ENCODE data around the gene ADARB1. TPM values are rescaled to one million over a fixed set of nuclear protein-coding genes. Genes with fewer than 3 reads are reported as not detected.

ADARB1 gene
- total RNA-seq, 1 experiment from 2014 or later: 12.1 TPM

DNA sequence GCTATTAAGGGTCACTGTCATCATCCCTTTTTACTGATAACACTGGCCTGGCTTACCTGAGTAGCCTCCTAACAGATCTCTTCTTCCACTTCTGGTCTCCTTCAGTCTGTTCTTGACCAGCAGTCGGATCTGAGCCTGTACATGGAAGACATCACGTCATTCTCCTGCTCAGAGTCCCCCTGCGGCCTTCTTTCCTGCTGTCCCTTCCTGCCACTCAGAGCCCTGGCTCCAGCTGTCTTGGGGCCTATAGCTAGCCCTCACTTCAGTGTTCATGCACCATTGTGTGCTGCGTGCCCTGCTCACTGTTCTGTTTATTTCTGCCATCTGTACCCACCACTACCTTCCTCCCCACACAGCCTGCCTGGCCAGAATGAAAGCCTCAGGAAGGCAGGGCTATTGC is 8.4 kb downstream of the ADARB1 start:
- no peak overlapping the region for H2AFZ ChIP-seq
- no peaks in the 10 kb centered on the region for H3K4me1 ChIP-seq (replicated peaks; ENCODE audit: insufficient read depth)
- H3K4me3 ChIP-seq: no peak overlapping the region
- intact Hi-C loops (cut with micrococcal nuclease; ENCODE audit: unreplicated experiment): no loop called here
- no peaks in the 10 kb centered on the region for H4K20me1 ChIP-seq (ENCODE audit: insufficient read depth)
- H3K27ac ChIP-seq: no peak overlapping the region
- no TSS peak for BruUV-seq (replicated peaks)
- H3K27me3 ChIP-seq (ENCODE audit: insufficient read depth, low read depth): no peaks in the 10 kb centered on the region
- TF ChIP-seq, protein P1, sequence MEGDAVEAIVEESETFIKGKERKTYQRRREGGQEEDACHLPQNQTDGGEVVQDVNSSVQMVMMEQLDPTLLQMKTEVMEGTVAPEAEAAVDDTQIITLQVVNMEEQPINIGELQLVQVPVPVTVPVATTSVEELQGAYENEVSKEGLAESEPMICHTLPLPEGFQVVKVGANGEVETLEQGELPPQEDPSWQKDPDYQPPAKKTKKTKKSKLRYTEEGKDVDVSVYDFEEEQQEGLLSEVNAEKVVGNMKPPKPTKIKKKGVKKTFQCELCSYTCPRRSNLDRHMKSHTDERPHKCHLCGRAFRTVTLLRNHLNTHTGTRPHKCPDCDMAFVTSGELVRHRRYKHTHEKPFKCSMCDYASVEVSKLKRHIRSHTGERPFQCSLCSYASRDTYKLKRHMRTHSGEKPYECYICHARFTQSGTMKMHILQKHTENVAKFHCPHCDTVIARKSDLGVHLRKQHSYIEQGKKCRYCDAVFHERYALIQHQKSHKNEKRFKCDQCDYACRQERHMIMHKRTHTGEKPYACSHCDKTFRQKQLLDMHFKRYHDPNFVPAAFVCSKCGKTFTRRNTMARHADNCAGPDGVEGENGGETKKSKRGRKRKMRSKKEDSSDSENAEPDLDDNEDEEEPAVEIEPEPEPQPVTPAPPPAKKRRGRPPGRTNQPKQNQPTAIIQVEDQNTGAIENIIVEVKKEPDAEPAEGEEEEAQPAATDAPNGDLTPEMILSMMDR (conservative IDR thresholded peaks at IDR 0.05): no peak
- TF ChIP-seq EZH2 (IDR thresholded peaks at IDR 0.05; ENCODE audit: low read depth): no peak
- H3K9me3 ChIP-seq (ENCODE audit: insufficient read depth, low read depth): no peaks in the 10 kb centered on the region
- H3F3A ChIP-seq (ENCODE audit: insufficient read depth, low read depth): no peaks in the 10 kb centered on the region
- DNase-seq: no peak
- CTCF ChIA-PET: no interaction called here
- H3K9me2 ChIP-seq (ENCODE audit: insufficient read depth): no peaks in the 10 kb centered on the region
- H3K36me3 ChIP-seq (ENCODE audit: low read depth): no peaks in the 10 kb centered on the region
- H3K4me2 ChIP-seq: no peak overlapping the region
- H3K79me2 ChIP-seq (ENCODE audit: low read depth): no peaks in the 10 kb centered on the region
- POLR2A ChIA-PET (ENCODE audit: unreplicated experiment): no interaction called here

DNA sequence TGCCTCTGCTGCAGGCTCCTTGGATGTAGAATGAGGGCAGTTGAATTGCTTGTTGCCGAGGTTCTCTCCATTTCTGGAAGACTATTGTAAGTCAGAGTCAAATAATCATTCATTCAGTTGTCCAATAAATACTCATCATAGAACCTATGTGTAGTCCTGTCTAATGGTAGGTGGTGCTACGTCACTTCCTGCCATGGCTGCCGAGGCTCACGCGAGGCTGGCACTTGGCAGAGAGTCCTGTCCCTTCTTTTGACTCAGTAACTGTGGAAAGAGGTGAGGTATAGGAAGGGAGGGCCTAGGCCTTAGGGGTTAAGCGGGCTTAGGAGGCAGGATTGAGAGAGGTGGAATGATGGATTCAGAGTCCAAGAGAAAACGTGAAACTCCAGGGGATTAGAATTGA is 9.7 kb downstream of the ADARB1 start:
- H3K9me3 ChIP-seq (ENCODE audit: insufficient read depth, low read depth): no peaks in the 10 kb centered on the region
- no peaks in the 10 kb centered on the region for H3K4me1 ChIP-seq (replicated peaks; ENCODE audit: insufficient read depth)
- H3K27me3 ChIP-seq (ENCODE audit: insufficient read depth, low read depth): no peaks in the 10 kb centered on the region
- intact Hi-C loops (cut with micrococcal nuclease; ENCODE audit: unreplicated experiment): no loop called here
- no peaks in the 10 kb centered on the region for H3K9me2 ChIP-seq (ENCODE audit: insufficient read depth)
- no peaks in the 10 kb centered on the region for H3K36me3 ChIP-seq (ENCODE audit: low read depth)
- no peak overlapping the region for H3K4me2 ChIP-seq
- no peak overlapping the region for H3K27ac ChIP-seq
- DNase-seq: no peak
- H4K20me1 ChIP-seq (ENCODE audit: insufficient read depth): no peaks in the 10 kb centered on the region
- no peak overlapping the region for H3K4me3 ChIP-seq
- no peaks in the 10 kb centered on the region for H3F3A ChIP-seq (ENCODE audit: insufficient read depth, low read depth)
- TF ChIP-seq EZH2 (IDR thresholded peaks at IDR 0.05; ENCODE audit: low read depth): no peak
- TF ChIP-seq, protein P1 (conservative IDR thresholded peaks at IDR 0.05): no peak
- H2AFZ ChIP-seq: no peak overlapping the region
- ChIA-PET POLR2A (ENCODE audit: unreplicated experiment) (interaction anchor here (0.6 kb wide), 1 partner anchor 152 kb away, joined by 3 read pairs; no protein-coding TSS in a partner anchor), CTCF (no interaction called here)
- no peaks in the 10 kb centered on the region for H3K79me2 ChIP-seq (ENCODE audit: low read depth)
- no TSS peak for BruUV-seq (replicated peaks)

DNA sequence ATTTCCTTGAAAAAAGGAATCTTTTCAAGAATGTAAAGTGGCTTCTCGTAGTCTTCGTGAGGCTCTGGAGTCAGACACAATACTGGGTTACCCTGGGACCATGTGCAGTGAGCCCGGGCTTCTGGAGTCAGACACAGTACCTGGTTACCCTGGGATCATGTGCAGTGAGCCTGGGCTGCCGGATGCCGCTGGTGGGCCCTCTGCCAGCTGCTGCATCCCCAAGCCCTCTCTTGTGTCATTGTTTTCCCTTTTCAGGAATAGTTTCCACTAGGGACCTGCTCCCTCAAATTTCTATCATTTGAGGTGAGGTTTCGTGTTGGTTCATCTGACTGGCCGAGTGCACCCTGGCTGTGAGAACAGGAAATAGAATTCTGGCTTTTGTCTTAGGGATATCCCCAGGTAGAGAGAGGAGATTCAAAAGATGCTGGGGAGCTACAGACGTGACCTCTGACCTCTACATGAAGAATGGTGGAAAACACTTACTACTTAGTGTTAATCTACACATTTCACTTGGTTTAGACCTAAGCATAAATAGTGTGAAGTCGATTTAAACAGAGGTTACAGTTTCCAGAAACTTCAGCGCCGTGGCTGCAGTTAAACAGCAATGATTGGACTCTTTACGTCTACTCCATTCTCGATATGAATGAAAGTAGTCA is 10.6 kb downstream of the ADARB1 start:
- Histone ChIP-seq H3K4me1 (replicated peaks; ENCODE audit: insufficient read depth) (no peaks in the 10 kb centered on the region), H3K9me2 (ENCODE audit: insufficient read depth) (no peaks in the 10 kb centered on the region), H2AFZ (no peak overlapping the region), H3F3A (ENCODE audit: insufficient read depth, low read depth) (no peaks in the 10 kb centered on the region), H4K20me1 (ENCODE audit: insufficient read depth) (no peaks in the 10 kb centered on the region), H3K4me2 (no peak overlapping the region), H3K27me3 (ENCODE audit: insufficient read depth, low read depth) (no peaks in the 10 kb centered on the region), H3K4me3 (no peak overlapping the region), H3K9me3 (ENCODE audit: insufficient read depth, low read depth) (no peaks in the 10 kb centered on the region), H3K79me2 (ENCODE audit: low read depth) (no peaks in the 10 kb centered on the region), H3K36me3 (ENCODE audit: low read depth) (no peaks in the 10 kb centered on the region), H3K27ac (no peak overlapping the region)
- POLR2A ChIA-PET (ENCODE audit: unreplicated experiment): no interaction called here
- TF ChIP-seq, protein P1 (conservative IDR thresholded peaks at IDR 0.05): no peak
- TF ChIP-seq EZH2 (IDR thresholded peaks at IDR 0.05; ENCODE audit: low read depth): no peak
- CTCF ChIA-PET: no interaction called here
- DNase-seq: no peak
- intact Hi-C loops (cut with micrococcal nuclease; ENCODE audit: unreplicated experiment): no loop called here
- no TSS peak for BruUV-seq (replicated peaks)
